ENCODE measurements around the gene CDC42BPA. TPM values are rescaled to one million over a fixed set of nuclear protein-coding genes. Genes with fewer than 3 reads are reported as not detected.

Gene CDC42BPA
- polyA plus RNA-seq, 1 donor from 2014 or later, result 22.9 TPM

- Histone ChIP-seq H3K4me3 (ENCODE audit: low read length) (no peak overlapping the region), H3K9me2 (ENCODE audit: insufficient read depth, low read length) (no peaks in the 10 kb centered on the region), H3K27ac (ENCODE audit: low read length) (no peak overlapping the region), H3K4me2 (ENCODE audit: low read length) (no peak overlapping the region), H3K79me2 (replicated peaks; ENCODE audit: insufficient read depth, low read length) (no peaks in the 10 kb centered on the region), H3K9ac (ENCODE audit: low read length) (no peak overlapping the region), H3K9me3 (ENCODE audit: low read length) (no peaks in the 10 kb centered on the region), H3F3A (ENCODE audit: insufficient read depth, low read length, poor library complexity, severe bottlenecking) (no peaks in the 10 kb centered on the region), H3K36me3 (ENCODE audit: insufficient read depth, low read length) (no peaks in the 10 kb centered on the region), H3K27me3 (ENCODE audit: insufficient read depth, low read depth, low read length) (no peaks in the 10 kb centered on the region), H4K20me1 (ENCODE audit: insufficient read depth) (no peaks in the 10 kb centered on the region), H2AFZ (ENCODE audit: low read depth, low read length) (no peak overlapping the region)
- no peak for TF ChIP-seq EP300 (conservative IDR thresholded peaks at IDR 0.05; ENCODE audit: poor library complexity, severe bottlenecking)
- no peak for TF ChIP-seq POLR2AphosphoS5 (IDR thresholded peaks at IDR 0.05)
- TF ChIP-seq REST (IDR thresholded peaks at IDR 0.05; ENCODE audit: borderline replicate concordance), result no peak
- no peak for TF ChIP-seq CTCF (IDR thresholded peaks at IDR 0.05; ENCODE audit: poor library complexity, severe bottlenecking)
- no peak for TF ChIP-seq MXI1 (conservative IDR thresholded peaks at IDR 0.05; ENCODE audit: poor library complexity, severe bottlenecking)
- TF ChIP-seq EZH2 (IDR thresholded peaks at IDR 0.05; ENCODE audit: borderline replicate concordance, insufficient read depth, low read length, poor library complexity, severe bottlenecking), result no peak
- no peak for TF ChIP-seq SMC3 (conservative IDR thresholded peaks at IDR 0.05; ENCODE audit: poor library complexity)
- no peak for TF ChIP-seq TAF1 (IDR thresholded peaks at IDR 0.05; ENCODE audit: low read depth)
- TF ChIP-seq RAD21 (conservative IDR thresholded peaks at IDR 0.05), result no peak
These were observed 43.7 kb upstream of the CDC42BPA start for GRCh38 chr1:227362039-227362438.

GRCh38 chr1:227357927-227358302 lies 39.6 kb upstream of the CDC42BPA start:
- no peak overlapping the region for H3K27ac ChIP-seq (ENCODE audit: low read length)

More at GRCh38 chr1:227357927-227358302, 39.6 kb upstream of the CDC42BPA start:
- Histone ChIP-seq H3F3A (ENCODE audit: insufficient read depth, low read length, poor library complexity, severe bottlenecking) (no peaks in the 10 kb centered on the region), H3K27me3 (ENCODE audit: insufficient read depth, low read depth, low read length) (no peaks in the 10 kb centered on the region), H3K79me2 (replicated peaks; ENCODE audit: insufficient read depth, low read length) (no peaks in the 10 kb centered on the region), H3K9me2 (ENCODE audit: insufficient read depth, low read length) (no peaks in the 10 kb centered on the region), H3K9me3 (ENCODE audit: low read length) (no peaks in the 10 kb centered on the region), H3K9ac (ENCODE audit: low read length) (no peak overlapping the region), H4K20me1 (ENCODE audit: insufficient read depth) (no peaks in the 10 kb centered on the region), H3K4me3 (ENCODE audit: low read length) (no peak overlapping the region), H3K4me2 (ENCODE audit: low read length) (no peak overlapping the region), H2AFZ (ENCODE audit: low read depth, low read length) (no peak overlapping the region), H3K36me3 (ENCODE audit: insufficient read depth, low read length) (no peaks in the 10 kb centered on the region)
- no peak for TF ChIP-seq EZH2 (IDR thresholded peaks at IDR 0.05; ENCODE audit: borderline replicate concordance, insufficient read depth, low read length, poor library complexity, severe bottlenecking)
- no peak for TF ChIP-seq TAF1 (IDR thresholded peaks at IDR 0.05; ENCODE audit: low read depth)
- no peak for TF ChIP-seq MXI1 (conservative IDR thresholded peaks at IDR 0.05; ENCODE audit: poor library complexity, severe bottlenecking)
- no peak for TF ChIP-seq POLR2AphosphoS5 (IDR thresholded peaks at IDR 0.05)
- TF ChIP-seq RAD21 (conservative IDR thresholded peaks at IDR 0.05), result no peak
- no peak for TF ChIP-seq EP300 (conservative IDR thresholded peaks at IDR 0.05; ENCODE audit: poor library complexity, severe bottlenecking)
- TF ChIP-seq CTCF (IDR thresholded peaks at IDR 0.05; ENCODE audit: poor library complexity, severe bottlenecking), result no peak
- TF ChIP-seq REST (IDR thresholded peaks at IDR 0.05; ENCODE audit: borderline replicate concordance), result no peak
- no peak for TF ChIP-seq SMC3 (conservative IDR thresholded peaks at IDR 0.05; ENCODE audit: poor library complexity)
